B cell (primary cell): ENCODE results near the gene RSPO4. TPM values are rescaled to one million over a fixed set of nuclear protein-coding genes. Genes with fewer than 3 reads are reported as not detected.

Experiments
- ATAC-seq: fragments of 200-7000 bp; cut with Tn5 transposase; one replicate; pipeline ENCODE4 v1.10.0; 2021; ENCODE audit warnings: low read depth, mild to moderate bottlenecking, moderate number of reproducible peaks, moderate library complexity
- CTCF ChIA-PET: fragments of 350-600 bp; sonication (Branson Sonifier 250); formaldehyde crosslinking; loops from one replicate; lab custom pipeline; 2021; ENCODE audit warnings: antibody characterized with exemption, inconsistent platforms; lab: Charles Lee
- POLR2A ChIA-PET: fragments of 350-600 bp; sonication (Branson Sonifier 250); formaldehyde crosslinking; loops from one replicate; lab custom pipeline; 2021; ENCODE audit warnings: antibody characterized with exemption; lab: Charles Lee
- DNase-seq: peaks from one replicate; pipeline ENCODE4 v3.0.0; 2013
- H2AFZ ChIP-seq: 2 replicates; pipeline ENCODE4 v1.6.1; 2012; ENCODE audit warnings: mild to moderate bottlenecking, low read depth, low read length; ENCODE audit not compliant: insufficient read depth, poor library complexity, severe bottlenecking
- H3K27ac ChIP-seq, 2 donors: 1 replicate in 1 of 2; 2 replicates in 1 of 2; pipeline ENCODE4 v1.5.1; 2012 to 2013; ENCODE audit warnings: low read length in 2 of 2, mild to moderate bottlenecking in 2 of 2, moderate library complexity in 1 of 2
- H3K27me3 ChIP-seq, 4 experiments: fragments of 200-600 bp in 1 of 4; sonication (generic) in 1 of 4; replicated peaks in 1 of 4; 1 replicate in 2 of 4; 2 replicates in 2 of 4; pipeline versions ENCODE4 v1.6.1 to v1.7.0; 2013 to 2016; ENCODE audit warnings: low read length in 3 of 4, mild to moderate bottlenecking in 2 of 4, mixed read lengths in 1 of 4, moderate library complexity in 1 of 4; ENCODE audit not compliant: insufficient read depth in 4 of 4, control insufficient read depth in 3 of 4; ENCODE audit errors: control extremely low read depth in 1 of 4
- H3K36me3 ChIP-seq, 2 experiments: replicated peaks in 1 of 2; 1 replicate in 1 of 2; 2 replicates in 1 of 2; pipeline versions ENCODE4 v1.6.1 to v1.7.1; 2013; ENCODE audit warnings: low read length in 1 of 2; ENCODE audit not compliant: insufficient read depth in 2 of 2, control insufficient read depth in 1 of 2; ENCODE audit errors: control extremely low read depth in 1 of 2, extremely low read depth in 1 of 2
- H3K4me1 ChIP-seq, 2 donors: fragments of 200-600 bp in 1 of 2; sonication (generic) in 1 of 2; 1 replicate in 1 of 2; 2 replicates in 1 of 2; pipeline versions ENCODE4 v1.5.1 to v1.6.1; 2013 to 2017; ENCODE audit warnings: low read length in 2 of 2; ENCODE audit not compliant: control insufficient read depth in 2 of 2, insufficient read depth in 2 of 2
- H3K4me2 ChIP-seq: replicated peaks from 2 replicates; pipeline ENCODE3; 2012; ENCODE audit warnings: mild to moderate bottlenecking, low read depth, low read length; ENCODE audit not compliant: poor library complexity, severe bottlenecking
- H3K4me3 ChIP-seq, 5 experiments: fragments of 200-600 bp in 1 of 5; sonication (generic) in 1 of 5; 1 replicate in 3 of 5; 2 replicates in 2 of 5; pipeline versions ENCODE4 v1.5.1 to v1.7.0; 2011 to 2016; ENCODE audit warnings: low read length in 4 of 5, mild to moderate bottlenecking in 4 of 5, low read depth in 2 of 5, control low read depth in 1 of 5, moderate library complexity in 1 of 5; ENCODE audit not compliant: insufficient read depth in 1 of 5; ENCODE audit errors: control extremely low read depth in 1 of 5, extremely low read depth in 1 of 5
- H3K79me2 ChIP-seq: fragments of 200-600 bp; sonication (generic); one replicate; pipeline ENCODE4 v1.6.0; 2016; ENCODE audit warnings: low read length; ENCODE audit not compliant: control insufficient read depth, insufficient read depth
- H3K9ac ChIP-seq: fragments of 200-600 bp; sonication (generic); 2 replicates; pipeline ENCODE4 v1.6.1; 2017; ENCODE audit warnings: mild to moderate bottlenecking, low read length, moderate library complexity
- H3K9me3 ChIP-seq, 3 donors: one replicate each; pipeline versions ENCODE4 v1.6.1 to v1.7.1; 2013; ENCODE audit warnings: low read length in 2 of 3; ENCODE audit not compliant: control insufficient read depth in 2 of 3, insufficient read depth in 1 of 3; ENCODE audit errors: control extremely low read depth in 1 of 3
- H4K20me1 ChIP-seq: 2 replicates; pipeline ENCODE4 v1.6.0; 2012; ENCODE audit warnings: mild to moderate bottlenecking, low read length; ENCODE audit not compliant: insufficient read depth, control insufficient read depth, poor library complexity, severe bottlenecking
- H3K27ac Mint-ChIP-seq: one replicate; pipeline ENCODE4 v1.8.0; 2021; ENCODE audit warnings: mixed read lengths
- H3K27me3 Mint-ChIP-seq: one replicate; pipeline ENCODE4 v1.8.0; 2021; ENCODE audit warnings: mixed read lengths
- H3K4me1 Mint-ChIP-seq: one replicate; pipeline ENCODE4 v1.8.0; 2021; ENCODE audit warnings: mixed read lengths
- H3K4me3 Mint-ChIP-seq: one replicate; pipeline ENCODE4 v1.8.0; 2021; ENCODE audit warnings: mixed read lengths
- H3K9me3 Mint-ChIP-seq: one replicate; pipeline ENCODE4 v1.8.0; 2022; ENCODE audit warnings: mixed read lengths; ENCODE audit not compliant: insufficient read depth
- CTCF ChIP-seq: fragments of 200-600 bp; IDR thresholded peaks from one replicate; pipeline ENCODE4 v1.8.0; 2022; ENCODE audit warnings: antibody characterized with exemption, mild to moderate bottlenecking
- EZH2 ChIP-seq: IDR thresholded peaks from 2 replicates; pipeline ENCODE4 v1.6.1; 2012; ENCODE audit warnings: borderline replicate concordance, low read depth, mild to moderate bottlenecking, moderate library complexity, low read length; ENCODE audit not compliant: insufficient read depth, poor library complexity, severe bottlenecking
- WGBS: methylation state at CpG from one replicate; pipeline ENCODE4 v1.1.5; 2013; ENCODE audit warnings: missing lambda C conversion rate; ENCODE audit not compliant: insufficient coverage; 5-methylcytosine and 5-hydroxymethylcytosine counted together
- intact Hi-C: fragments of 100-400 bp; cut with micrococcal nuclease; formaldehyde crosslinking; loops from one replicate; pipeline ENCODE4 v1.10.0; 2022
- polyA plus RNA-seq: library from polyadenylated mRNA; depleted of rRNA; stranded (reverse); fragments of >200 nt; gene quantifications from 2 replicates; pipeline ENCODE4 v1.2.3, GENCODE V29; 2012
- total RNA-seq, 2 donors: library from RNA; stranded (reverse); fragments of 120-200 nt in 1 of 2; gene quantifications; 1 replicate in 1 of 2; 2 replicates in 1 of 2; pipeline versions ENCODE4 v1.2.3 to v1.2.4, GENCODE V29; 2013 to 2022

Gene RSPO4
- total and polyA plus RNA-seq, 2 donors (not counting 1 experiment from before 2014, with no cell fraction given), result 0.04 to 0.37 TPM

DNA sequence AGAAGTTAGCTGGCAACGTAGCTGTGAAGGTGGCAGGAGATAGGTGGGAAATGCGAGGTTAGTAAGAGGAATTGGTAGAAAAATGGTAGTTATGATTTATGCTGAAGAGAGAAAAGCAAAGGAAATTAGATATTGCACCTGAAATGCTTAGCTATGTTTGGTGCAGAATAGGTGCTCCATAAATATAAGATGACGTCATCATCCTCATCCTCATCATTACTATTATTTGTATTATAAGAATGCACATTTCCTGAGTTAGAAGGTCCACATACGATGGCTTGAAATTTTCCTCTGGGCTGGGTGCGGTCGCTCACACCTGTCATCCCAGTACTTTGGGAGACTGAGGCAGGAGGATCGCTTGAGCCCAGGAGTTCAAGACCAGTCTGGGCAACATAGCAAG is 46.5 kb downstream of the RSPO4 start:
- CTCF ChIA-PET, result interaction anchor here (0.5 to 6.0 kb wide), 39 partner anchors 8 to 180 kb away, joined by 3 to 301 read pairs (median 4); partner anchors contain the start of gene FAM110A
- no peaks in the 10 kb centered on the region for H3K79me2 ChIP-seq
- ATAC-seq (no peak), DNase-seq (no peak)
- Mint-ChIP-seq H3K27ac (no peak overlapping the region), H3K4me1 (peaks cover 2% of the 10 kb centered on the region), H3K27me3 (peaks cover 42% of the 10 kb centered on the region), H3K4me3 (no peak overlapping the region), H3K9me3 (no peaks in the 10 kb centered on the region)
- intact Hi-C loops, result loop anchor here (5.0 kb wide), 1 partner anchor 257 kb away; no protein-coding TSS in a partner anchor
- H3K9ac ChIP-seq, result no peak overlapping the region
- peaks cover 0 to 6% (median 0%) of the 10 kb centered on the region in 3 donors for H3K9me3 ChIP-seq
- H3K4me3 ChIP-seq, result no peak overlapping the region
- no peak overlapping the region for H3K4me2 ChIP-seq
- no peaks in the 10 kb centered on the region for H4K20me1 ChIP-seq
- H3K27me3 ChIP-seq, result peaks cover 0 to 29% (median 1%) of the 10 kb centered on the region in 4 experiments
- TF ChIP-seq EZH2 (no peak), CTCF (no peak)
- no peak overlapping the region for H2AFZ ChIP-seq
- POLR2A ChIA-PET, result no interaction called here
- no peaks in the 10 kb centered on the region for H3K36me3 ChIP-seq
- 83% methylated on average over 3 of the region's 7 CpGs for WGBS
- H3K27ac ChIP-seq, result no peak overlapping the region
- peaks cover 4 to 5% of the 10 kb centered on the region in 2 donors for H3K4me1 ChIP-seq

DNA sequence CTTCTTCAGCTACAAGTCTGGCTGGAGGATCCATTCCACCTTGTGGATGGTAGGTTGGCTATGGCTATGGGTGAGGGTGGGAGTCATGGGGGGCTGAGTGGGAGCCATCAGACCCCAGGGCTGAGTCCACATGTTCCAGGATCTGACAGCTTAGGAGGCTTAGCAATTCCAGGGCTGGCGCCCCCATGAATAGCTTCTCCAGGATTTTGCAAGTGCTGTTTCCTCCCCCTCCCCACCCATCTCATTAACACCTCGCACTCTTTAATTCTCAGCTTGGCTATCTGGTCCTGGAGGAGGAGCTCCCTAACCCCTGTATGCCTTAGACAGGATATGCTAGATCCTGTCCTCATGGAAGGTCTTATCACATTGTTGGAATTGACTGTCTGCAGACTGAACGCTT is 47.0 kb downstream of the RSPO4 start:
- Histone ChIP-seq H3K27me3 (peaks cover 0 to 27% (median 1%) of the 10 kb centered on the region in 4 experiments), H4K20me1 (no peaks in the 10 kb centered on the region), H3K9ac (no peak overlapping the region), H3K4me1 (peaks cover 4 to 5% of the 10 kb centered on the region in 2 donors), H3K27ac (no peak overlapping the region), H3K79me2 (no peaks in the 10 kb centered on the region), H3K36me3 (no peaks in the 10 kb centered on the region), H3K4me2 (no peak overlapping the region), H2AFZ (no peak overlapping the region), H3K9me3 (peaks cover 0 to 6% (median 0%) of the 10 kb centered on the region in 3 donors), H3K4me3 (no peak overlapping the region)
- intact Hi-C loops, result loop anchor here (5.0 kb wide), 1 partner anchor 257 kb away; no protein-coding TSS in a partner anchor
- Mint-ChIP-seq H3K9me3 (no peaks in the 10 kb centered on the region), H3K27me3 (peaks cover 46% of the 10 kb centered on the region), H3K4me1 (peaks cover 2% of the 10 kb centered on the region), H3K27ac (no peak overlapping the region), H3K4me3 (no peak overlapping the region)
- ChIA-PET CTCF (interaction anchor here (0.5 to 6.0 kb wide), 21 partner anchors 9 to 156 kb away, joined by 3 to 301 read pairs (median 5); partner anchors contain the start of gene FAM110A), POLR2A (no interaction called here)
- ATAC-seq (no peak), DNase-seq (no peak)
- TF ChIP-seq CTCF (no peak), EZH2 (no peak)
- 70% methylated on average over 2 of the region's 3 CpGs for WGBS
